Breast epithelium (tissue), 3 donors: ENCODE results near the gene GPR137B.

Experiments used
- CTCF ChIP-seq, 3 donors: fragments of 450-650 bp; IDR thresholded peaks; one replicate each; pipeline ENCODE4 v1.5.1; 2016 to 2017; ENCODE audit warnings: antibody characterized with exemption in 3 of 3, mild to moderate bottlenecking in 3 of 3, moderate library complexity in 3 of 3
- POLR2A ChIP-seq: fragments of 450-650 bp; IDR thresholded peaks from one replicate; pipeline ENCODE4 v1.6.1; 2016; ENCODE audit warnings: antibody characterized with exemption, mild to moderate bottlenecking, moderate library complexity

- no peak for TF ChIP-seq CTCF (IDR thresholded peaks at IDR 0.05)
- no peak for TF ChIP-seq POLR2A
Observed at GRCh38 chr1:236147521-236148469, 5.5 kb downstream of the GPR137B start.
